Stimulated activated CD4-positive, alpha-beta T cell treated with anti-CD3 and anti-CD28 coated beads, Interleukin-1b, Interleukin-23, amount 100 ng/mL, for 24 hours (primary cell): Measurements from ENCODE around the gene MYBPC1.

Experiments used
- DNase-seq, 4 experiments: peaks; one replicate each; pipeline ENCODE4 v3.0.0-alpha.2; 2020; ENCODE audit warnings: low read depth in 4 of 4, low spot score in 1 of 4

MYBPC1 gene

GRCh38 chr12:101599771-101600484, 5.2 kb downstream of the MYBPC1 start:
- DNase-seq, result no peak

GRCh38 chr12:101604132-101604531, 9.4 kb downstream of the MYBPC1 start:
- no peak for DNase-seq

GRCh38 chr12:101607894-101608293, 13.1 kb downstream of the MYBPC1 start:
- DNase-seq, result no peak

GRCh38 chr12:101608301-101609133, 13.7 kb downstream of the MYBPC1 start:
- DNase-seq, result no peak

GRCh38 chr12:101609198-101609597, 14.4 kb downstream of the MYBPC1 start:
- DNase-seq, result no peak

GRCh38 chr12:101612160-101612916, 17.6 kb downstream of the MYBPC1 start:
- no peak for DNase-seq

GRCh38 chr12:101616027-101616494, 21.3 kb downstream of the MYBPC1 start:
- DNase-seq, result no peak

- DNase-seq, result no peak
These were observed 24.4 kb downstream of the MYBPC1 start for GRCh38 chr12:101619026-101619786.

GRCh38 chr12:101619858-101620761, 25.3 kb downstream of the MYBPC1 start:
- no peak for DNase-seq

- no peak for DNase-seq
These were observed 26.0 kb downstream of the MYBPC1 start for GRCh38 chr12:101620762-101621133.

- no peak for DNase-seq
These were observed 33.9 kb downstream of the MYBPC1 start for GRCh38 chr12:101628676-101629075.

- DNase-seq, result no peak
These were observed 40.0 kb downstream of the MYBPC1 start for GRCh38 chr12:101634724-101635123.

GRCh38 chr12:101637936-101638335, 43.2 kb downstream of the MYBPC1 start:
- no peak for DNase-seq

- no peak for DNase-seq
These were observed 47.6 kb downstream of the MYBPC1 start for GRCh38 chr12:101642115-101643067.

GRCh38 chr12:101647711-101648110, 52.9 kb downstream of the MYBPC1 start:
- DNase-seq, result no peak

- no peak for DNase-seq
These were observed 53.4 kb downstream of the MYBPC1 start for GRCh38 chr12:101648195-101648594.

- DNase-seq, result no peak
These were observed 55.8 kb downstream of the MYBPC1 start for GRCh38 chr12:101650346-101651117.

GRCh38 chr12:101653030-101653429, 58.3 kb downstream of the MYBPC1 start:
- DNase-seq, result no peak
